Measurements from ENCODE around the gene CCDC9B.

CCDC9B gene

GRCh38 chr15:40367371-40367685 lies 26.6 kb upstream of the CCDC9B start:
- Histone ChIP-seq H3K27ac (no peak overlapping the region), H3K9ac (ENCODE audit: insufficient read length) (no peak overlapping the region), H3K36me3 (ENCODE audit: insufficient read depth, low read length) (no peaks in the 10 kb centered on the region), H3K9me3 (ENCODE audit: low read depth, low read length) (no peaks in the 10 kb centered on the region), H3K4me3 (no peak overlapping the region)
- no peak for TF ChIP-seq EZH2 (IDR thresholded peaks at IDR 0.05)
- TF ChIP-seq FOXP2 (optimal IDR thresholded peaks at IDR 0.05; ENCODE audit: control extremely low read depth, extremely low read length, insufficient read depth) = no peak
- TF ChIP-seq POLR2AphosphoS5 (IDR thresholded peaks at IDR 0.05; ENCODE audit: borderline replicate concordance, low read depth, low read length) = no peak
- DNase-seq (ENCODE audit: low read depth, low spot score) = no peak

GRCh38 chr15:40366457-40367370 lies 26.0 kb upstream of the CCDC9B start:
- H3K9me3 ChIP-seq (ENCODE audit: low read depth, low read length) = no peaks in the 10 kb centered on the region
- H3K9ac ChIP-seq (ENCODE audit: insufficient read length) = no peak overlapping the region
- no peak overlapping the region for H3K27ac ChIP-seq
- DNase-seq (ENCODE audit: low read depth, low spot score) = no peak
- no peaks in the 10 kb centered on the region for H3K36me3 ChIP-seq (ENCODE audit: insufficient read depth, low read length)
- no peak overlapping the region for H3K4me3 ChIP-seq
- TF ChIP-seq POLR2AphosphoS5 (IDR thresholded peaks at IDR 0.05; ENCODE audit: borderline replicate concordance, low read depth, low read length) (no peak), EZH2 (IDR thresholded peaks at IDR 0.05) (no peak), FOXP2 (optimal IDR thresholded peaks at IDR 0.05; ENCODE audit: control extremely low read depth, extremely low read length, insufficient read depth) (no peak)

DNA sequence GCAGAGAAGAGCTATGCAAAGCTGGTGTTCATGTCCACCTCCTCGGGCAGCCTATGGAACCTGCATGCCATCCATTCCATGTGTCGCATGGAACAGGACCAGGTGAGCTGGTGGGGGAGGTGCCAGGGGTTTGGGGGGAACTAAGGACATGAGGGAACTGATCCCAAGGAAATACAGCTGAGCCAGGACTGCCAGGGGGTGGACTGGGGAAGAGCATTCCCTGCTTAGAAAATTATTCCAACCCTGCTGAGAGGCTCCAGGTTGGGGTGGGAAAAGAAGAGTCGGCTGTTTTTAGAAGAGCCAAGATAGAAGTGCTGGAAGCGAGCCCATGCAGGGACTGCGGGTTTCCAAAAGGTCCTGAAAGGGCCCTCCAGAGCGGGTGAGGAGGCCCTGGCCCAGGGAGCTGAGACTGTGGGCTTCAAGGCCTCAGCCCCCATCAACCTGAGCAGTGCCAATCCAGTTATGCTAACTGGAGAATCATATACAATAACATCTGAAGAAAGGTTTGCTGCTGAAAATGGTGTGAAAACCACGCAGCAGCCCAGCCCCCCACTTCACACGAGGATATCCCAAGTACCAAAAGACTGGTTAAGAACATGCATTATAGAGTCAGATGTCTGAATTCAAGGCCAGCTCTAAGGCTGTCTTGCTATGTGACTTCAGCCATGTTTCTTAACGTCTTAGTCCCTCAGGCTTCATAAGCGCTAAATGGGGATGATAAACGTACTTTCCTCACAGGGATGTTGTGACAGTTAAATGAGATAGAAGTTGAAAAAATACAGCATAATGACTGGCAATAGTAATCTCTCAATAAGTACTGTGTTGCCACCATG lies 25.1 kb upstream of the CCDC9B start:
- TF ChIP-seq FOXP2 (optimal IDR thresholded peaks at IDR 0.05; ENCODE audit: control extremely low read depth, extremely low read length, insufficient read depth) = no peak
- no peak for TF ChIP-seq POLR2AphosphoS5 (IDR thresholded peaks at IDR 0.05; ENCODE audit: borderline replicate concordance, low read depth, low read length)
- no peak for TF ChIP-seq EZH2 (IDR thresholded peaks at IDR 0.05)
- DNase-seq (ENCODE audit: low read depth, low spot score) = no peak
- H3K9ac ChIP-seq (ENCODE audit: insufficient read length) = no peak overlapping the region
- H3K27ac ChIP-seq = no peak overlapping the region
- H3K36me3 ChIP-seq (ENCODE audit: insufficient read depth, low read length) = no peaks in the 10 kb centered on the region
- H3K9me3 ChIP-seq (ENCODE audit: low read depth, low read length) = no peaks in the 10 kb centered on the region
- H3K4me3 ChIP-seq = no peak overlapping the region

GRCh38 chr15:40365016-40365415 lies 24.3 kb upstream of the CCDC9B start:
- DNase-seq (ENCODE audit: low read depth, low spot score) = no peak
- TF ChIP-seq POLR2AphosphoS5 (IDR thresholded peaks at IDR 0.05; ENCODE audit: borderline replicate concordance, low read depth, low read length) = no peak
- no peak overlapping the region for H3K27ac ChIP-seq

DNA sequence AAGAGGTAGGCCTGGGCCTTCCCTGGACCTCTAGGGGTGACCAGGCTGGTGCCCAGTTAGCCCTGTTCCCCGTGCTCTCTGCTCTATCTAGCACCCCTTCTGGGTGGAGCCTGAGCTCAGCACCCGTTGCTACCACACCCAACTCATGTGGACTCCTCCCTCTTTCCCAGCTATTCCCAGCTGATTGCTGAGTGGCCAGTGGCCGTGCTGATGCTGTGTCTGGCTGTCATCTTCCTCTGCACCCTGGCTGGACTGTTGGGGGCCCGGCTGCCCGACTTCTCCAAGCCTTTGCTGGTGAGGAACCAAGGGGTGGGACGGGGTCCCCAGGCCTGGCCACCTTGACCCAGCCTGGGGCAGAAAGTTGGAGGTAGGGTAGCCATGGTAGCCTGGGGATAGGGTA lies 23.5 kb upstream of the CCDC9B start:
- no peaks in the 10 kb centered on the region for H3K9me3 ChIP-seq (ENCODE audit: low read depth, low read length)
- no peak overlapping the region for H3K27ac ChIP-seq
- DNase-seq (ENCODE audit: low read depth, low spot score) = no peak
- H3K9ac ChIP-seq (ENCODE audit: insufficient read length) = no peak overlapping the region
- no peaks in the 10 kb centered on the region for H3K36me3 ChIP-seq (ENCODE audit: insufficient read depth, low read length)
- no peak for TF ChIP-seq FOXP2 (optimal IDR thresholded peaks at IDR 0.05; ENCODE audit: control extremely low read depth, extremely low read length, insufficient read depth)
- TF ChIP-seq POLR2AphosphoS5 (IDR thresholded peaks at IDR 0.05; ENCODE audit: borderline replicate concordance, low read depth, low read length) = no peak
- no peak for TF ChIP-seq EZH2 (IDR thresholded peaks at IDR 0.05)
- no peak overlapping the region for H3K4me3 ChIP-seq

More at GRCh38 chr15:40365016-40365415, 24.3 kb upstream of the CCDC9B start:
- no peaks in the 10 kb centered on the region for H3K36me3 ChIP-seq (ENCODE audit: insufficient read depth, low read length)
- H3K9ac ChIP-seq (ENCODE audit: insufficient read length) = no peak overlapping the region
- no peaks in the 10 kb centered on the region for H3K9me3 ChIP-seq (ENCODE audit: low read depth, low read length)
- no peak overlapping the region for H3K4me3 ChIP-seq

GRCh38 chr15:40363611-40364010 lies 22.9 kb upstream of the CCDC9B start:
- Histone ChIP-seq H3K36me3 (ENCODE audit: insufficient read depth, low read length) (no peaks in the 10 kb centered on the region), H3K9ac (ENCODE audit: insufficient read length) (no peak overlapping the region), H3K9me3 (ENCODE audit: low read depth, low read length) (no peaks in the 10 kb centered on the region), H3K4me3 (no peak overlapping the region), H3K27ac (no peak overlapping the region)
- no peak for DNase-seq (ENCODE audit: low read depth, low spot score)
- no peak for TF ChIP-seq POLR2AphosphoS5 (IDR thresholded peaks at IDR 0.05; ENCODE audit: borderline replicate concordance, low read depth, low read length)
- no peak for TF ChIP-seq EZH2 (IDR thresholded peaks at IDR 0.05)
- no peak for TF ChIP-seq FOXP2 (optimal IDR thresholded peaks at IDR 0.05; ENCODE audit: control extremely low read depth, extremely low read length, insufficient read depth)

DNA sequence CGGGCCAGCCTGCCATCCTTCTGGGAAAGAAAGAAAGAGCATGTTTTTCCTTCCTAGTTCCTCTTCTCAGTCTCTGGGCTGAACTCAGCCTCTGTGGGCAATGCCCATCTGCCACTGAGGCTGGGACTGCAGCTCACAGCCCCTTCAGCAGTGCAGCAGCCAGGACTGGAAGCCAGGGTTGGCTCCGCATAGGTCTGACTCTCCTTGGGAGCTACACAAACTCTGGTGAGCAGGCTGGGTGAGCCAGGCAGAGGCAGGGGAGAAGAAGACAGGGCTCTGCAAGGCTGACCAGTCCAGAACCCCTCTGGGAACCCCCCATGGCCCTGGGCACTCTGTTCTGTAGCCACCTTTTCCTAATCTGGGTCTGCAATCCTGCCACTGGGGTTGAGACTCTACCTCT lies 20.9 kb upstream of the CCDC9B start:
- TF ChIP-seq EZH2 (IDR thresholded peaks at IDR 0.05) (no peak), POLR2AphosphoS5 (IDR thresholded peaks at IDR 0.05; ENCODE audit: borderline replicate concordance, low read depth, low read length) (no peak), FOXP2 (optimal IDR thresholded peaks at IDR 0.05; ENCODE audit: control extremely low read depth, extremely low read length, insufficient read depth) (no peak)

GRCh38 chr15:40360015-40360414 lies 19.3 kb upstream of the CCDC9B start:
- Histone ChIP-seq H3K36me3 (ENCODE audit: insufficient read depth, low read length) (no peaks in the 10 kb centered on the region), H3K9me3 (ENCODE audit: low read depth, low read length) (no peaks in the 10 kb centered on the region), H3K27ac (no peak overlapping the region), H3K9ac (ENCODE audit: insufficient read length) (no peak overlapping the region), H3K4me3 (no peak overlapping the region)
- TF ChIP-seq EZH2 (IDR thresholded peaks at IDR 0.05) (no peak), POLR2AphosphoS5 (IDR thresholded peaks at IDR 0.05; ENCODE audit: borderline replicate concordance, low read depth, low read length) (no peak), FOXP2 (optimal IDR thresholded peaks at IDR 0.05; ENCODE audit: control extremely low read depth, extremely low read length, insufficient read depth) (no peak)
- no peak for DNase-seq (ENCODE audit: low read depth, low spot score)

More for the DNA sequence above, 20.9 kb upstream of the CCDC9B start:
- no peaks in the 10 kb centered on the region for H3K36me3 ChIP-seq (ENCODE audit: insufficient read depth, low read length)
- H3K27ac ChIP-seq = no peak overlapping the region
- no peak overlapping the region for H3K4me3 ChIP-seq
- DNase-seq (ENCODE audit: low read depth, low spot score) = no peak
- no peak overlapping the region for H3K9ac ChIP-seq (ENCODE audit: insufficient read length)
- no peaks in the 10 kb centered on the region for H3K9me3 ChIP-seq (ENCODE audit: low read depth, low read length)
